SK-N-SH treated with all-trans-retinoic acid at 6 μM for 48 hours (cell line): ENCODE measurements around the gene RASA2.

Experiments
- ATAC-seq: fragments of 200-7000 bp; cut with Tn5 transposase; 3 replicates; pipeline ENCODE4 v1.9.1; 2020; ENCODE audit warnings: mild to moderate bottlenecking, moderate library complexity
- ARNTL ChIP-seq: fragments of 450-650 bp; formaldehyde crosslinking; IDR thresholded peaks from 2 replicates; pipeline ENCODE4 v1.5.0; 2020; ENCODE audit warnings: low read depth, mild to moderate bottlenecking, moderate library complexity, borderline replicate concordance
- BACH2 ChIP-seq: fragments of 250-450 bp; sonication (Bioruptor Pico); IDR thresholded peaks from 2 replicates; pipeline ENCODE4 v1.9.0; 2021; ENCODE audit warnings: mild to moderate bottlenecking, borderline replicate concordance
- CREB5 ChIP-seq: fragments of 250-450 bp; sonication (Bioruptor Pico); IDR thresholded peaks from 2 replicates; pipeline ENCODE4 v1.5.1; 2020; ENCODE audit warnings: low read depth, mild to moderate bottlenecking, moderate library complexity
- CSDC2 ChIP-seq: fragments of 250-450 bp; sonication (Bioruptor Pico); IDR thresholded peaks from 2 replicates; pipeline ENCODE4 v1.5.0; 2020; ENCODE audit warnings: mild to moderate bottlenecking, moderate library complexity
- ESRRG ChIP-seq: fragments of 250-450 bp; sonication (Bioruptor Pico); IDR thresholded peaks from 2 replicates; pipeline ENCODE4 v1.6.1; 2021; ENCODE audit warnings: mild to moderate bottlenecking
- GLIS3 ChIP-seq: fragments of 250-450 bp; sonication (Bioruptor Pico); IDR thresholded peaks from 2 replicates; pipeline ENCODE4 v1.5.0; 2020; ENCODE audit warnings: mild to moderate bottlenecking, moderate library complexity
- ISL1 ChIP-seq: fragments of 250-450 bp; sonication (Bioruptor Pico); IDR thresholded peaks from 2 replicates; pipeline ENCODE4 v2.1.2; 2022; ENCODE audit warnings: mild to moderate bottlenecking, moderate library complexity
- POU6F1 ChIP-seq: fragments of 250-450 bp; sonication (Bioruptor Pico); IDR thresholded peaks from 2 replicates; pipeline ENCODE4 v1.8.0; 2021; ENCODE audit warnings: low read depth, mild to moderate bottlenecking, moderate library complexity, borderline replicate concordance
- PPARA ChIP-seq: fragments of 250-450 bp; sonication (Bioruptor Pico); IDR thresholded peaks from 2 replicates; pipeline ENCODE4 v1.5.0; 2020; ENCODE audit warnings: mild to moderate bottlenecking, borderline replicate concordance
- RARB ChIP-seq: fragments of 250-450 bp; sonication (Bioruptor Pico); IDR thresholded peaks from 2 replicates; pipeline ENCODE4 v1.8.0; 2021; ENCODE audit warnings: mild to moderate bottlenecking, moderate library complexity
- SNAI2 ChIP-seq: fragments of 250-450 bp; sonication (Bioruptor Pico); IDR thresholded peaks from 2 replicates; pipeline ENCODE4 v1.5.0; 2020; ENCODE audit warnings: mild to moderate bottlenecking, moderate library complexity
- TCF4 ChIP-seq: fragments of 250-450 bp; sonication (Bioruptor Pico); IDR thresholded peaks from 2 replicates; pipeline ENCODE4 v1.8.0; 2021; ENCODE audit warnings: mild to moderate bottlenecking, moderate library complexity, borderline replicate concordance
- TOX ChIP-seq: fragments of 250-450 bp; sonication (Bioruptor Pico); IDR thresholded peaks from 2 replicates; pipeline ENCODE4 v1.8.0; 2021; ENCODE audit warnings: mild to moderate bottlenecking, moderate library complexity, borderline replicate concordance
- TSHZ2 ChIP-seq: fragments of 250-450 bp; sonication (Bioruptor Pico); IDR thresholded peaks from 2 replicates; pipeline ENCODE4 v1.5.0; 2020; ENCODE audit warnings: mild to moderate bottlenecking, moderate library complexity
- ZC3H10 ChIP-seq: fragments of 250-450 bp; sonication (Bioruptor Pico); IDR thresholded peaks from 2 replicates; pipeline ENCODE4 v1.5.1; 2021; ENCODE audit warnings: mild to moderate bottlenecking, moderate library complexity
- ZFP3 ChIP-seq: fragments of 250-450 bp; sonication (Bioruptor Pico); IDR thresholded peaks from 2 replicates; pipeline ENCODE4 v1.5.0; 2020; ENCODE audit warnings: mild to moderate bottlenecking, moderate library complexity
- ZNF565 ChIP-seq: fragments of 450-650 bp; formaldehyde crosslinking; conservative IDR thresholded peaks from 2 replicates; pipeline ENCODE4 v1.5.0; 2020; ENCODE audit warnings: low read depth, mild to moderate bottlenecking, moderate library complexity
- ZNF70 ChIP-seq: fragments of 450-650 bp; formaldehyde crosslinking; IDR thresholded peaks from 2 replicates; pipeline ENCODE4 v1.5.0; 2020; ENCODE audit warnings: mild to moderate bottlenecking, moderate library complexity
- ZNF8 ChIP-seq: fragments of 450-650 bp; formaldehyde crosslinking; IDR thresholded peaks from 2 replicates; pipeline ENCODE4 v1.5.0; 2020; ENCODE audit warnings: mild to moderate bottlenecking, moderate library complexity
- TF ChIP-seq, protein P1 (sequence below): fragments of 250-450 bp; sonication (Bioruptor Pico); IDR thresholded peaks from 2 replicates; pipeline ENCODE4 v1.5.1; 2021; ENCODE audit warnings: mild to moderate bottlenecking, moderate library complexity

RASA2 gene

DNA sequence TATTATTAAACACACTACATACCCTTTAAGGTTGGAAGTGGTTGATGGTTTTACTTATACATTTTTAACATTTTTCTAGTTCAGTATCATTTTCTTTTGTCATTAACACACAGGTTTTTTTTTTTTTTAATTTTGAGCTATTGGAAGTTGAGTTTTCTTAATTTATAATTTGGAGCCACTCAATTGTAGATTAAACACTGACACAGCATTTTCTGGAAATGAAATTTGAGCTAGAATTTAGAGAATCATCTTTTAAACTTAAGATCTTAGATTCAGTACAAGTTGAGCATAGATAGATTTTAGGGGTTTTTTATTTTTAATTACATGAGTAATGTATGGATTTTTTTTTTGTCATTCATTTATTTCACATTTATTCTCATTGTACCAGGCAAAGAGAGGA is 35.0 kb downstream of the RASA2 start:
- TF ChIP-seq ZNF565 (CRISPR knock-in tag): no peak
- no peak for TF ChIP-seq ARNTL
- TF ChIP-seq SNAI2: no peak
- ATAC-seq: no peak

DNA sequence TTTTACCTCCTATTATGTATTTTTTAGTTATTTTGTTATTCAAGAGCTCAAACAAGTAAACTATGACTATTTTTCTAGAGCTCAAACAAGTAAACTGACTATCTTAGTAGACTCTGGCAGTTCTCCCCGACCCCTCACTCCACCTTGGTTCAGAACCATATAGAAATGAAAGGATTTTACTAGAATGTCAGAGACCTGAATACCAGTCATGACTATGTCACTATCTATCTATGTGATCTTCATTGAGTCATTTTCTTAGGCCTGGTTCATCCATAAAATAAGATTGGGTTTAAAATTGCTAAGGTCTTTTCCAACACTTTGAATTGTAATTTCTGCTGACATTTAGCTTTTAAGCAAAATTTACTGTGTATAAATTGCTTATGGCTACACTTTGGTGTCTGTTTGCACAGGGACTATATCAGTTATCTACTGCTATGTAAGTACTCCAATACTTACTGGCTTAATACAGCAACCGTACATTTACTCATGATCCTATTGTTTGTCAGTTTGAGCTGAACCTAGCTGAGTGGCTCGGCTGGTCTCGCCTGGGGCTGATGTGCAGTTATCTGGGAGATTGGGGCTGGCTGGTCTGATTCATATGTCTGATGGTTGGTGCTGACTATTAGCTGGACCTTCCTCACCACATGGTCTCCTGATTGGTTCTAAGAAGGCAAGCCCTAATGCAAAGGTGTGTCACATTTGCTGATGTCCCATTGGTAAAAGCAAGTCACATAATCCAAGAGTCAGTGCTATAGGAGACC is 37.0 kb downstream of the RASA2 start:
- no peak for TF ChIP-seq TSHZ2 (CRISPR knock-in tag)
- TF ChIP-seq PPARA (CRISPR knock-in tag): no peak
- no peak for TF ChIP-seq ESRRG (CRISPR knock-in tag)
- TF ChIP-seq TOX (CRISPR knock-in tag): no peak
- peak; percentile 49 for ATAC-seq

DNA sequence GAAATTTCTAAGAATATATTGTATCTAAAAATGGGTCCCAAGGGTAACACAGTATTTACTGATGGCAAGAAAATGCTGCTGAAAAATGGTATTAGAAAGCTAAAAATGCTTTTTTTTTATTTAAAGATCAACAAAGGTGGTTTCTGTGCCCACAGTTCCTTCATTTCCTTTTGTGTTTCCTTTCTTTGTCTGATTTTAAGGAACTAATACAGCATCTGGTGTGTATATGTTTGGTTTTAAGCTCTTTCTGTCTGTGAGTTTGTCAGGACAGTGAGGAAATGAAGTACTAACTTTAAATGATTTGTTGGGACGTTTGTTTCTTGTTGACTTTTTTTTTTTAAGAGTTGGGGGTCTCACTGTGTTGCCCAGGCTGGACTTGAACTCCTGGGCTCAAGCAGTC is 38.2 kb downstream of the RASA2 start:
- no peak for TF ChIP-seq CREB5
- no peak for TF ChIP-seq POU6F1
- no peak for TF ChIP-seq ZNF8
- TF ChIP-seq ARNTL: no peak
- TF ChIP-seq SNAI2: no peak
- TF ChIP-seq ZC3H10 (CRISPR knock-in tag): no peak
- TF ChIP-seq, protein P1, sequence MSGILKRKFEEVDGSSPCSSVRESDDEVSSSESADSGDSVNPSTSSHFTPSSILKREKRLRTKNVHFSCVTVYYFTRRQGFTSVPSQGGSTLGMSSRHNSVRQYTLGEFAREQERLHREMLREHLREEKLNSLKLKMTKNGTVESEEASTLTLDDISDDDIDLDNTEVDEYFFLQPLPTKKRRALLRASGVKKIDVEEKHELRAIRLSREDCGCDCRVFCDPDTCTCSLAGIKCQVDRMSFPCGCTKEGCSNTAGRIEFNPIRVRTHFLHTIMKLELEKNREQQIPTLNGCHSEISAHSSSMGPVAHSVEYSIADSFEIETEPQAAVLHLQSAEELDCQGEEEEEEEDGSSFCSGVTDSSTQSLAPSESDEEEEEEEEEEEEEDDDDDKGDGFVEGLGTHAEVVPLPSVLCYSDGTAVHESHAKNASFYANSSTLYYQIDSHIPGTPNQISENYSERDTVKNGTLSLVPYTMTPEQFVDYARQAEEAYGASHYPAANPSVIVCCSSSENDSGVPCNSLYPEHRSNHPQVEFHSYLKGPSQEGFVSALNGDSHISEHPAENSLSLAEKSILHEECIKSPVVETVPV (CRISPR knock-in tag): no peak
- TF ChIP-seq CSDC2 (CRISPR knock-in tag): no peak
- no peak for TF ChIP-seq TCF4 (CRISPR knock-in tag)
- no peak for TF ChIP-seq RARB (CRISPR knock-in tag)
- no peak for TF ChIP-seq GLIS3 (CRISPR knock-in tag)
- no peak for ATAC-seq

GRCh38 chr3:141525814-141526213 is 39.0 kb downstream of the RASA2 start:
- ATAC-seq: no peak
- TF ChIP-seq ISL1 (CRISPR knock-in tag) (no peak), ZC3H10 (CRISPR knock-in tag) (no peak), CREB5 (no peak), PPARA (CRISPR knock-in tag) (no peak), ZFP3 (CRISPR knock-in tag) (no peak), BACH2 (CRISPR knock-in tag) (no peak), ZNF70 (CRISPR knock-in tag) (no peak), ESRRG (CRISPR knock-in tag) (no peak), GLIS3 (CRISPR knock-in tag) (no peak)
